Parathyroid adenoma (tissue), 2 donors: ENCODE measurements around the gene NOP56.
"Not testable (repeated sequence)": the region's sequence is repeated elsewhere in the genome, so short reads cannot be mapped to it uniquely, and the experiment has no call there.

Experiments
- H2AFZ ChIP-seq: fragments of 300-600 bp; sonication (generic); one replicate; pipeline ENCODE4 v1.7.0; 2017; ENCODE audit warnings: antibody characterized with exemption, mild to moderate bottlenecking
- H3K27ac ChIP-seq: fragments of 300-600 bp; sonication (generic); one replicate; pipeline ENCODE4 v1.7.0; 2017
- H3K27me3 ChIP-seq: fragments of 300-600 bp; sonication (generic); one replicate; pipeline ENCODE4 v1.7.0; 2017; ENCODE audit warnings: low read length; ENCODE audit not compliant: control insufficient read depth, insufficient read depth
- H3K36me3 ChIP-seq: fragments of 300-600 bp; sonication (generic); one replicate; pipeline ENCODE4 v1.7.0; 2017; ENCODE audit warnings: low read length; ENCODE audit not compliant: control insufficient read depth, insufficient read depth
- H3K4me1 ChIP-seq: fragments of 300-600 bp; sonication (generic); one replicate; pipeline ENCODE4 v1.7.0; 2017; ENCODE audit warnings: control low read depth
- H3K4me2 ChIP-seq: fragments of 300-600 bp; sonication (generic); one replicate; pipeline ENCODE4 v1.7.0; 2017; ENCODE audit warnings: low read length
- H3K4me3 ChIP-seq: fragments of 300-600 bp; sonication (generic); one replicate; pipeline ENCODE4 v1.7.0; 2017; ENCODE audit warnings: low read depth, low read length
- H3K79me2 ChIP-seq: fragments of 300-600 bp; sonication (generic); one replicate; pipeline ENCODE4 v1.7.0; 2017; ENCODE audit warnings: control low read depth
- H3K9ac ChIP-seq: fragments of 300-600 bp; sonication (generic); one replicate; pipeline ENCODE4 v1.7.0; 2017; ENCODE audit warnings: mild to moderate bottlenecking
- H3K9me3 ChIP-seq: fragments of 300-600 bp; sonication (generic); one replicate; pipeline ENCODE4 v1.7.0; 2017; ENCODE audit warnings: low read length; ENCODE audit not compliant: control insufficient read depth
- TF ChIP-seq, protein P1 (sequence below): fragments of 300-600 bp; sonication (generic); IDR thresholded peaks from one replicate; pipeline ENCODE4 v1.7.0; 2017; ENCODE audit warnings: antibody characterized with exemption, mild to moderate bottlenecking
- donor health status: primary hyperparathyroidism.

Gene NOP56

DNA sequence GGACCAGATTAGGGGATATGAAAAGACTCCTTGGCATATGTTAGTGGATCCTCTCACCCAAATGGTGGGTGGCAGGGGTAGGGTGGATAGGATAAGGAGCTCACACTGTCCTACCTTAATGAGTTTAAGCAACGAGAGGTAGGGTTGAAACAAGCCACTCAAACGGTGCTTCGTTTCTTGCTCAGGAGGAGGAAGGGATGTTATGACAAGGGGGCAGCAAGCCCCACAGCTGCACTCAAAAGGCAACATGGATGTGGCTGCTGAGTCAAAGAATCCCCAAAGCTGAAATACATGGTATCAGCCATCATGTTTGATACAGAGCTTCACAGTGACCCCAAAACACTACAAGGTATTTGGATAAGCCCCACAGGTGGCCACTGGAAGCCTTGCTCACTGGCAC, 20.0 kb downstream of the NOP56 start:
- TF ChIP-seq, protein P1, sequence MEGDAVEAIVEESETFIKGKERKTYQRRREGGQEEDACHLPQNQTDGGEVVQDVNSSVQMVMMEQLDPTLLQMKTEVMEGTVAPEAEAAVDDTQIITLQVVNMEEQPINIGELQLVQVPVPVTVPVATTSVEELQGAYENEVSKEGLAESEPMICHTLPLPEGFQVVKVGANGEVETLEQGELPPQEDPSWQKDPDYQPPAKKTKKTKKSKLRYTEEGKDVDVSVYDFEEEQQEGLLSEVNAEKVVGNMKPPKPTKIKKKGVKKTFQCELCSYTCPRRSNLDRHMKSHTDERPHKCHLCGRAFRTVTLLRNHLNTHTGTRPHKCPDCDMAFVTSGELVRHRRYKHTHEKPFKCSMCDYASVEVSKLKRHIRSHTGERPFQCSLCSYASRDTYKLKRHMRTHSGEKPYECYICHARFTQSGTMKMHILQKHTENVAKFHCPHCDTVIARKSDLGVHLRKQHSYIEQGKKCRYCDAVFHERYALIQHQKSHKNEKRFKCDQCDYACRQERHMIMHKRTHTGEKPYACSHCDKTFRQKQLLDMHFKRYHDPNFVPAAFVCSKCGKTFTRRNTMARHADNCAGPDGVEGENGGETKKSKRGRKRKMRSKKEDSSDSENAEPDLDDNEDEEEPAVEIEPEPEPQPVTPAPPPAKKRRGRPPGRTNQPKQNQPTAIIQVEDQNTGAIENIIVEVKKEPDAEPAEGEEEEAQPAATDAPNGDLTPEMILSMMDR: no peak
- Histone ChIP-seq H3K27ac (no peak overlapping the region), H3K27me3 (no peaks in the 10 kb centered on the region), H3K4me3 (no peak overlapping the region), H3K4me1 (no peaks in the 10 kb centered on the region), H2AFZ (no peak overlapping the region), H3K4me2 (no peak overlapping the region), H3K9me3 (no peaks in the 10 kb centered on the region), H3K79me2 (no peaks in the 10 kb centered on the region), H3K36me3 (no peaks in the 10 kb centered on the region), H3K9ac (no peak overlapping the region)

GRCh38 chr20:2673453-2673852, 21.0 kb downstream of the NOP56 start:
- Histone ChIP-seq H3K9ac (no peak overlapping the region), H3K27me3 (no peaks in the 10 kb centered on the region), H3K4me2 (no peak overlapping the region), H2AFZ (no peak overlapping the region), H3K36me3 (no peaks in the 10 kb centered on the region), H3K79me2 (no peaks in the 10 kb centered on the region), H3K9me3 (no peaks in the 10 kb centered on the region), H3K4me1 (no peaks in the 10 kb centered on the region), H3K4me3 (no peak overlapping the region), H3K27ac (no peak overlapping the region)
- TF ChIP-seq, protein P1: no peak

- no peak overlapping the region for H3K4me2 ChIP-seq
- H2AFZ ChIP-seq: no peak overlapping the region
- H3K79me2 ChIP-seq: no peaks in the 10 kb centered on the region
- no peaks in the 10 kb centered on the region for H3K36me3 ChIP-seq
- H3K4me3 ChIP-seq: no peak overlapping the region
- H3K4me1 ChIP-seq: no peaks in the 10 kb centered on the region
- no peak overlapping the region for H3K27ac ChIP-seq
- TF ChIP-seq, protein P1: no peak
- no peaks in the 10 kb centered on the region for H3K9me3 ChIP-seq
- H3K27me3 ChIP-seq: no peaks in the 10 kb centered on the region
- no peak overlapping the region for H3K9ac ChIP-seq
These were observed 27.6 kb downstream of the NOP56 start for GRCh38 chr20:2680046-2680445.

- not testable (repeated sequence) for H3K4me3 ChIP-seq, H3K9ac ChIP-seq, H3K4me2 ChIP-seq, H3K27me3 ChIP-seq, H3K27ac ChIP-seq, H3K4me1 ChIP-seq, H2AFZ ChIP-seq, H3K79me2 ChIP-seq, H3K9me3 ChIP-seq, H3K36me3 ChIP-seq
These were observed 29.6 kb downstream of the NOP56 start for GRCh38 chr20:2682040-2682439.

- not testable (repeated sequence) for H3K36me3 ChIP-seq, H2AFZ ChIP-seq, H3K4me2 ChIP-seq, H3K9ac ChIP-seq, H3K9me3 ChIP-seq, H3K4me1 ChIP-seq, H3K27me3 ChIP-seq, H3K27ac ChIP-seq, H3K79me2 ChIP-seq, H3K4me3 ChIP-seq
These were observed 32.4 kb downstream of the NOP56 start for GRCh38 chr20:2684817-2685216.

- TF ChIP-seq, protein P1: no peak
- H3K27ac ChIP-seq: no peak overlapping the region
- no peak overlapping the region for H2AFZ ChIP-seq
- H3K4me1 ChIP-seq: peaks cover 6% of the 10 kb centered on the region
- H3K4me2 ChIP-seq: no peak overlapping the region
- H3K79me2 ChIP-seq: no peaks in the 10 kb centered on the region
- no peaks in the 10 kb centered on the region for H3K27me3 ChIP-seq
- H3K36me3 ChIP-seq: no peaks in the 10 kb centered on the region
- no peaks in the 10 kb centered on the region for H3K9me3 ChIP-seq
- no peak overlapping the region for H3K9ac ChIP-seq
- H3K4me3 ChIP-seq: no peak overlapping the region
These were observed 35.1 kb downstream of the NOP56 start for GRCh38 chr20:2687514-2687913.
